H9 (cell line): Measurements from ENCODE around the gene ARHGAP26. TPM values are rescaled to one million over a fixed set of nuclear protein-coding genes. Genes with fewer than 3 reads are reported as not detected.

Experiments
- DNase-seq: peaks from one replicate; pipeline ENCODE4 v3.0.0-alpha.2; 2017
- H2AFZ ChIP-seq: one replicate; pipeline ENCODE4 v1.6.1; 2013; ENCODE audit warnings: mild to moderate bottlenecking, low read length, control low read depth, moderate library complexity
- H2AK5ac ChIP-seq: 2 replicates; pipeline ENCODE4 v1.6.1; 2013; ENCODE audit warnings: low read length, control low read depth, mixed read lengths; ENCODE audit not compliant: insufficient read length
- H2BK120ac ChIP-seq: one replicate; pipeline ENCODE4 v1.6.1; 2013; ENCODE audit warnings: low read depth, mild to moderate bottlenecking, low read length, control low read depth, inconsistent platforms; ENCODE audit not compliant: poor library complexity, severe bottlenecking
- H2BK12ac ChIP-seq: 2 replicates; pipeline ENCODE4 v1.6.1; 2013; ENCODE audit warnings: low read length, control low read depth, mixed read lengths, low read depth; ENCODE audit not compliant: insufficient read length
- H2BK15ac ChIP-seq: 2 replicates; pipeline ENCODE4 v1.6.1; 2013; ENCODE audit warnings: low read depth, low read length, control low read depth
- H2BK20ac ChIP-seq: one replicate; pipeline ENCODE4 v1.6.1; 2013; ENCODE audit warnings: low read depth, mild to moderate bottlenecking, low read length, control low read depth, inconsistent platforms; ENCODE audit not compliant: poor library complexity, severe bottlenecking
- H2BK5ac ChIP-seq: 2 replicates; pipeline ENCODE4 v1.6.1; 2013; ENCODE audit warnings: low read length, control low read depth, mixed read lengths; ENCODE audit not compliant: insufficient read length
- H3K14ac ChIP-seq: 2 replicates; pipeline ENCODE4 v1.6.1; 2013; ENCODE audit warnings: low read length, control low read depth; ENCODE audit not compliant: insufficient read depth
- H3K18ac ChIP-seq: 2 replicates; pipeline ENCODE4 v1.6.1; 2013; ENCODE audit warnings: low read depth, mild to moderate bottlenecking, mixed read lengths, low read length, control low read depth; ENCODE audit not compliant: insufficient read length
- H3K23ac ChIP-seq: 2 replicates; pipeline ENCODE4 v1.6.1; 2013; ENCODE audit warnings: low read length, control low read depth, mixed read lengths, low read depth; ENCODE audit not compliant: insufficient read length
- H3K23me2 ChIP-seq: 2 replicates; pipeline ENCODE4 v1.6.1; 2013; ENCODE audit warnings: low read depth, mild to moderate bottlenecking, mixed read lengths, low read length, control low read depth; ENCODE audit not compliant: insufficient read length, poor library complexity, severe bottlenecking
- H3K27ac ChIP-seq: 2 replicates; pipeline ENCODE4 v1.5.1; 2013; ENCODE audit warnings: low read length, control low read depth, mixed read lengths, low read depth; ENCODE audit not compliant: insufficient read length
- H3K27me3 ChIP-seq: 2 replicates; pipeline ENCODE4 v1.6.1; 2013; ENCODE audit warnings: low read length, control low read depth, inconsistent platforms; ENCODE audit not compliant: insufficient read depth
- H3K4ac ChIP-seq: 2 replicates; pipeline ENCODE4 v1.6.1; 2013; ENCODE audit warnings: low read depth, mild to moderate bottlenecking, control low read depth, inconsistent platforms, low read length, moderate library complexity
- H3K4me1 ChIP-seq: 2 replicates; pipeline ENCODE4 v1.6.1; 2013; ENCODE audit warnings: low read length, control low read depth, inconsistent platforms; ENCODE audit not compliant: insufficient read depth
- H3K4me2 ChIP-seq: 2 replicates; pipeline ENCODE4 v1.6.1; 2013; ENCODE audit warnings: low read length, control low read depth, mixed read lengths; ENCODE audit not compliant: insufficient read length, insufficient read depth
- H3K56ac ChIP-seq: 2 replicates; pipeline ENCODE4 v1.6.1; 2013; ENCODE audit warnings: low read depth, mild to moderate bottlenecking, mixed read lengths, low read length, control low read depth; ENCODE audit not compliant: insufficient read length
- H3K79me1 ChIP-seq: 2 replicates; pipeline ENCODE4 v1.6.1; 2013; ENCODE audit warnings: low read depth, mild to moderate bottlenecking, moderate library complexity, low read length, control low read depth, inconsistent platforms; ENCODE audit not compliant: insufficient read depth, poor library complexity, severe bottlenecking
- H3K79me2 ChIP-seq: 2 replicates; pipeline ENCODE4 v1.6.1; 2013; ENCODE audit warnings: low read length, control low read depth, inconsistent platforms; ENCODE audit not compliant: insufficient read depth
- H3K9ac ChIP-seq: 2 replicates; pipeline ENCODE4 v1.6.1; 2013; ENCODE audit warnings: low read length, control low read depth, mixed read lengths; ENCODE audit not compliant: insufficient read length; ENCODE audit errors: extremely low read depth
- H3K9me3 ChIP-seq: one replicate; pipeline ENCODE4 v1.6.1; 2013; ENCODE audit warnings: low read depth, low read length, inconsistent platforms; ENCODE audit not compliant: control insufficient read depth
- H3T11ph ChIP-seq: one replicate; pipeline ENCODE4 v1.6.1; 2013; ENCODE audit warnings: mild to moderate bottlenecking, low read length, control low read depth, inconsistent platforms
- H4K20me1 ChIP-seq: one replicate; pipeline ENCODE4 v1.6.1; 2013; ENCODE audit not compliant: control insufficient read depth, insufficient read length, insufficient read depth
- H4K5ac ChIP-seq: 2 replicates; pipeline ENCODE4 v1.6.1; 2013; ENCODE audit warnings: low read depth, mild to moderate bottlenecking, mixed read lengths, low read length, control low read depth; ENCODE audit not compliant: insufficient read length
- H4K8ac ChIP-seq: replicated peaks from 2 replicates; pipeline ENCODE4 v1.6.1; 2013; ENCODE audit warnings: low read length, control low read depth, mixed read lengths, low read depth; ENCODE audit not compliant: insufficient read length
- H4K91ac ChIP-seq: 2 replicates; pipeline ENCODE4 v1.6.1; 2013; ENCODE audit warnings: low read depth, mild to moderate bottlenecking, moderate library complexity, mixed read lengths, low read length, control low read depth; ENCODE audit not compliant: insufficient read length
- H3K27ac Mint-ChIP-seq, 3 experiments: 2 replicates in 2 of 3; 3 replicates in 1 of 3; pipeline ENCODE4 v1.8.0; 2020 to 2021; ENCODE audit warnings: mixed read lengths in 3 of 3, mild to moderate bottlenecking in 1 of 3, moderate library complexity in 1 of 3
- H3K27me3 Mint-ChIP-seq: 2 replicates; pipeline ENCODE4 v1.8.0; 2021; ENCODE audit warnings: low read depth, mild to moderate bottlenecking, moderate library complexity, mixed read lengths
- H3K36me3 Mint-ChIP-seq, 3 experiments: 2 replicates in 2 of 3; 3 replicates in 1 of 3; pipeline ENCODE4 v1.8.0; 2020 to 2021; ENCODE audit warnings: low read depth in 3 of 3, mixed read lengths in 3 of 3; ENCODE audit not compliant: insufficient read depth in 1 of 3
- H3K4me1 Mint-ChIP-seq, 2 experiments: 2 replicates each; pipeline ENCODE4 v1.8.0; 2020; ENCODE audit warnings: mixed read lengths in 2 of 2
- H3K4me3 Mint-ChIP-seq, 2 experiments: 2 replicates in 1 of 2; 3 replicates in 1 of 2; pipeline ENCODE4 v1.8.0; 2020 to 2021; ENCODE audit warnings: mild to moderate bottlenecking in 2 of 2, mixed read lengths in 2 of 2, moderate library complexity in 1 of 2
- H3K9me3 Mint-ChIP-seq, 2 experiments: 2 replicates in 1 of 2; 3 replicates in 1 of 2; pipeline ENCODE4 v1.8.0; 2020; ENCODE audit warnings: mild to moderate bottlenecking in 2 of 2, mixed read lengths in 2 of 2, moderate library complexity in 1 of 2
- CTCF ChIP-seq: fragments of 200-600 bp; sonication (generic); conservative IDR thresholded peaks from 3 replicates; pipeline ENCODE4 v1.8.0; 2021; ENCODE audit warnings: antibody characterized with exemption, mild to moderate bottlenecking
- WGBS: extraction: QIAGEN DNeasy Blood & Tissue Kit; methylation state at CpG from one replicate; pipeline ENCODE4 v1.1.7; 2013; ENCODE audit warnings: missing lambda C conversion rate, low lambda C conversion rate, mixed read lengths; ENCODE audit not compliant: insufficient read length; ENCODE audit errors: extremely low coverage; 5-methylcytosine and 5-hydroxymethylcytosine counted together
- total RNA-seq: library from RNA; stranded (reverse); gene quantifications from 2 replicates; pipeline ENCODE4 v1.2.1, GENCODE V29; 2021

ARHGAP26 gene
- total RNA-seq, 1 experiment from 2014 or later: 13.8 TPM

DNA sequence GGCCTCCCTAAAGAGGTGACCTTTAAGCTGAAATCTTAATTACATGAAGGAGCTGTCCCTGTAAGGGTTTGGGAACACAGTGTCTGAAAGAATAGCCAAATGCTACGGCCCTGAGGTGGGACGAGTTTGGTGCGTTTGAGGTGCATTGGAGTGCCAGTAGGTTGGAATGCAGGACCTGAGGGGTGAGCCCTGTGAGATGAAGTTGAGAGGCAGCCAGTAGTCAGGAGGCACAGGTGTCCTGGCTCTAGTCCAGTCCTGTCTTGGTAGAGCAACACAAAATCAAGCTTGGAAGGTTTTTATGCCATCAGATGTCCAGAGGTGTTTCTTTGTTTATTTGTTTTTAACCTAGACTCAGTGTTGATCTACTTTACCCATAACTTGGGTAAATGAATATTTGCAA, 108.5 kb downstream of the ARHGAP26 start:
- Histone ChIP-seq H2BK20ac (no peak overlapping the region), H2AK5ac (no peak overlapping the region), H2BK12ac (no peak overlapping the region), H3K27me3 (no peaks in the 10 kb centered on the region), H3K27ac (no peak overlapping the region), H3K9ac (no peak overlapping the region), H2BK120ac (no peak overlapping the region), H2AFZ (no peak overlapping the region), H3K4me1 (peaks cover 4% of the 10 kb centered on the region; the same call in 1 of the 2 replicates), H3K18ac (no peak overlapping the region), H3K79me1 (no peaks in the 10 kb centered on the region), H4K20me1 (no peaks in the 10 kb centered on the region), H4K91ac (no peak overlapping the region), H3K23ac (no peak overlapping the region), H3K56ac (no peak overlapping the region), H3K9me3 (no peaks in the 10 kb centered on the region), H3K23me2 (no peaks in the 10 kb centered on the region), H3T11ph (no peak overlapping the region), H3K4ac (no peak overlapping the region), H4K5ac (no peak overlapping the region), H3K79me2 (no peaks in the 10 kb centered on the region), H2BK15ac (no peak overlapping the region), H3K14ac (no peak overlapping the region), H3K4me2 (no peak overlapping the region), H4K8ac (no peak overlapping the region), H2BK5ac (no peak overlapping the region)
- Mint-ChIP-seq H3K27me3 (no peaks in the 10 kb centered on the region), H3K4me1 (peaks cover 26 to 32% of the 10 kb centered on the region in 2 experiments), H3K27ac (peak overlapping the region; percentile 8 to 46 (median 19); a peak in 3 of 7 replicates), H3K4me3 (no peak overlapping the region), H3K9me3 (no peaks in the 10 kb centered on the region), H3K36me3 (peaks cover 0 to 5% (median 0%) of the 10 kb centered on the region in 3 experiments; a peak in 3 of 7 replicates)
- no peak for TF ChIP-seq CTCF
- WGBS: no CpG with 5 or more reads among the region's 3 CpGs
- DNase-seq: no peak
